ENCODE results near the gene TENT5C. TPM values are rescaled to one million over a fixed set of nuclear protein-coding genes. Genes with fewer than 3 reads are reported as not detected.

The TENT5C gene
- total RNA-seq, 1 experiment from 2014 or later: 1.4 TPM

DNA sequence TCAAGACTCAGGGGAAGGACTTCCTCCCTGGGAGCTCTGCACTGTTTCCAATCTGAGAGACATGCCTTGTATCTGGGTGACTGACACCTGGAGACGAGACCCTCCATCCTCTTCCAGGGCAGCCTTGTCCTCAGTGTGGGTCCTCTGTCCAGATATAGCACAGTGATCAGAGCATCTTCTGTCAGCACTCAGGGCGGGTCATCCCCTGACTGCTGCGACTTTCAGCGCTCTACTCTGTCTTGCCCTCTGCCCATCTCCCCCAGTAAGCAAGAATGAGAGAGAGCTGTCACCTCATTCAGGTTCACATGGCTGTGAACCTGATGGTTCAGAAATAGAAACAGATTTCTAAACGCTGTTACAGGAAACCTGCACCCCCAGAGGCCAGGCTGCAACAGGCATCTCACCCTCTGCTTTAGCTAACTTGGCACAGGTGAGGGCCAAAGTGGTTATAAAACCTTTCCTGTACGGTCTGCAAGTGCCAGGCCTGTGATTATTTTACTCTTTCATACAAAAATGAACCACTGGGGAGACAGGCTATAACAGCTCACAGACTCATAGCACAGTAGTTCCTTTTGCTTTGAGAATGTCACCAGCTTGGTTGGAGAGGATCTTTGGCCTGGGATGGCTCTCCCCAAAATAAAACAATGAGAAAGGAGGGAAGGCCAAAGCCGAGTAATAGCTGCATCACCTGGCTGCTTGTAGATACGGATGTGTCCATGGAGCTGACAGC lies 11.4 kb upstream of the TENT5C start (continued):
- TF ChIP-seq, protein P1, sequence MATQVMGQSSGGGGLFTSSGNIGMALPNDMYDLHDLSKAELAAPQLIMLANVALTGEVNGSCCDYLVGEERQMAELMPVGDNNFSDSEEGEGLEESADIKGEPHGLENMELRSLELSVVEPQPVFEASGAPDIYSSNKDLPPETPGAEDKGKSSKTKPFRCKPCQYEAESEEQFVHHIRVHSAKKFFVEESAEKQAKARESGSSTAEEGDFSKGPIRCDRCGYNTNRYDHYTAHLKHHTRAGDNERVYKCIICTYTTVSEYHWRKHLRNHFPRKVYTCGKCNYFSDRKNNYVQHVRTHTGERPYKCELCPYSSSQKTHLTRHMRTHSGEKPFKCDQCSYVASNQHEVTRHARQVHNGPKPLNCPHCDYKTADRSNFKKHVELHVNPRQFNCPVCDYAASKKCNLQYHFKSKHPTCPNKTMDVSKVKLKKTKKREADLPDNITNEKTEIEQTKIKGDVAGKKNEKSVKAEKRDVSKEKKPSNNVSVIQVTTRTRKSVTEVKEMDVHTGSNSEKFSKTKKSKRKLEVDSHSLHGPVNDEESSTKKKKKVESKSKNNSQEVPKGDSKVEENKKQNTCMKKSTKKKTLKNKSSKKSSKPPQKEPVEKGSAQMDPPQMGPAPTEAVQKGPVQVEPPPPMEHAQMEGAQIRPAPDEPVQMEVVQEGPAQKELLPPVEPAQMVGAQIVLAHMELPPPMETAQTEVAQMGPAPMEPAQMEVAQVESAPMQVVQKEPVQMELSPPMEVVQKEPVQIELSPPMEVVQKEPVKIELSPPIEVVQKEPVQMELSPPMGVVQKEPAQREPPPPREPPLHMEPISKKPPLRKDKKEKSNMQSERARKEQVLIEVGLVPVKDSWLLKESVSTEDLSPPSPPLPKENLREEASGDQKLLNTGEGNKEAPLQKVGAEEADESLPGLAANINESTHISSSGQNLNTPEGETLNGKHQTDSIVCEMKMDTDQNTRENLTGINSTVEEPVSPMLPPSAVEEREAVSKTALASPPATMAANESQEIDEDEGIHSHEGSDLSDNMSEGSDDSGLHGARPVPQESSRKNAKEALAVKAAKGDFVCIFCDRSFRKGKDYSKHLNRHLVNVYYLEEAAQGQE (IDR thresholded peaks at IDR 0.05; ENCODE audit: low read depth): no peak

DNA sequence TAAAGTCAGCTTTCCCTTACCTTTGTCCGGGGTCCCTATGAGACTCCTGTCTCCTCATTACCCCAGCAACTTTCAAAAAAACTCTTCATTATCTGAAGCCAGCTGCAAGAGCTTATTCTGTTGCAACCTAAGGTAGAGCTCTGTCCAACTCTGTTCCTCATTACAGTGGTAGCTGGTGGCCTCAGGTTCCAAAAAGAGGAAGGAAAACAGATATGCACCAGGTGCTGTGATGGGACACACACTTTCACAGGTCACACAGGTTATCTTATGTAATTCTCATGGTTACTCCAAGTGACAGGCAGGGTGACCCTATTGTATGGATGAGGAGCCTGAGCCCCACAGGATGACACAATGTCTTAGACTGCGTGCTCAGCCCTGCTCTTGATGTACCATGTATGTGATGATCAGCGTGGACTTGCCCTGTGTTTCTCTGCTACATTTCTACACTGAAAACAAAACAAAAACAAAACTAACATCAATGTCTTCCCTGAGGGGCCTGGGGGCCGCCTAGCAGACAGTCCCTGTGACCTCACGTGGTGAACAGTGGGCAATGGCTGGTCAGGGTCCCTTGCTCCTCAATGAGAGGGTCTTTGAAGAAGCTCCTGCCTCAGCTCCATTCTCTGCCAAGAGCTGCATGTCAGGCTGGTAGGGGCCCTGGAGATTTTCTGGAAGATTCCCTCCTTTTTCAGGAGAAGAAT lies 9.7 kb upstream of the TENT5C start:
- CTCF ChIA-PET: no interaction called here
- POLR2A ChIA-PET: no interaction called here
- no peaks in the 10 kb centered on the region for H3K4me1 ChIP-seq (ENCODE audit: control insufficient read depth in 1 of 2, insufficient read depth in 2 of 2, low read length in 2 of 2)
- no peak for DNase-seq (ENCODE audit: low read depth, low spot score)
- H3K27me3 ChIP-seq (ENCODE audit: insufficient read depth, low read length): no peaks in the 10 kb centered on the region
- RAD21 ChIA-PET (ENCODE audit: low non-redundant PET in 1 of 2, low total read pairs in 2 of 2, uncharacterized antibody in 2 of 2, unreplicated experiment in 2 of 2): no interaction called here
- ATAC-seq: no peak
- intact Hi-C loops (cut with micrococcal nuclease): no loop called here
- H3K9ac ChIP-seq (ENCODE audit: low read length): no peak overlapping the region
- no peaks in the 10 kb centered on the region for H3K9me3 ChIP-seq (ENCODE audit: control insufficient read depth in 1 of 2, insufficient read depth in 1 of 2, low read depth in 1 of 2, low read length in 2 of 2)
- no peaks in the 10 kb centered on the region for H4K20me1 ChIP-seq (ENCODE audit: insufficient read depth)
- no peak overlapping the region for H3K27ac ChIP-seq (ENCODE audit: low read depth, low read length)
- no peaks in the 10 kb centered on the region for H3K9me2 ChIP-seq (ENCODE audit: insufficient read depth)
- no peak overlapping the region for H3K4me3 ChIP-seq (replicated peaks in 1 of 2; ENCODE audit: low read depth in 1 of 2, low read length in 2 of 2)
- TF ChIP-seq ZNF274 (IDR thresholded peaks at IDR 0.05; ENCODE audit: low read depth, low read length) (no peak), SP1 (IDR thresholded peaks at IDR 0.05; ENCODE audit: low read depth) (no peak), ZFX (IDR thresholded peaks at IDR 0.05) (no peak), JUND (IDR thresholded peaks at IDR 0.05) (no peak), EZH2 (IDR thresholded peaks at IDR 0.05) (no peak), CBX3 (IDR thresholded peaks at IDR 0.05; ENCODE audit: low read depth) (no peak), TCF7L2 (IDR thresholded peaks at IDR 0.05; ENCODE audit: borderline replicate concordance, extremely low read depth, insufficient read depth, insufficient read length) (no peak), CEBPB (IDR thresholded peaks at IDR 0.05; ENCODE audit: low read depth) (no peak)
- H3K4me2 ChIP-seq (ENCODE audit: low read length): no peak overlapping the region
- H3K36me3 ChIP-seq (ENCODE audit: control insufficient read depth in 1 of 2, insufficient read depth in 2 of 2, low read length in 2 of 2): no peaks in the 10 kb centered on the region
- H3K79me2 ChIP-seq (ENCODE audit: insufficient read depth, low read length): no peaks in the 10 kb centered on the region
- H2AFZ ChIP-seq (ENCODE audit: low read depth, low read length, poor library complexity, severe bottlenecking): no peak overlapping the region
- no TSS peak for BruUV-seq (replicated peaks)
